ENCODE data around the gene DTL. TPM values are rescaled to one million over a fixed set of nuclear protein-coding genes. Genes with fewer than 3 reads are reported as not detected.
A peak's percentile ranks its signal among the peaks of the same experiment; 100 is the strongest.

Gene DTL
- total and polyA plus RNA-seq, 11 donors = 0.08 to 6.2 (median 0.44) TPM; not detected in 1

GRCh38 chr1:212124690-212125582 lies 89.4 kb downstream of the DTL start:
- intact Hi-C loops (cut with DNase I) = no loop called here
- DNase-seq (no peak), ATAC-seq (peak in 3 of 4 donors; percentile 67 to 80 (median 79))
- no peak for TF ChIP-seq POLR2A (IDR thresholded peaks at IDR 0.05)
- TF ChIP-seq CTCF (IDR thresholded peaks at IDR 0.05) = no peak
- H3K4me1 ChIP-seq = peaks cover 0 to 12% (median 0%) of the 10 kb centered on the region in 12 donors
- WGBS, 4 donors = 73 to 81% (median 75%) methylated on average over 11 of the region's 11 CpGs
- H3K4me3 ChIP-seq = no peak overlapping the region
- H3K27ac ChIP-seq = no peak overlapping the region
- H3K36me3 ChIP-seq = no peaks in the 10 kb centered on the region
- H3K27me3 ChIP-seq = no peaks in the 10 kb centered on the region
- H3K9me3 ChIP-seq = no peaks in the 10 kb centered on the region

- no peaks in the 10 kb centered on the region for H3K9me3 ChIP-seq
- ATAC-seq = no peak
- no peaks in the 10 kb centered on the region for H3K27me3 ChIP-seq
- no peaks in the 10 kb centered on the region for H3K36me3 ChIP-seq
- H3K4me3 ChIP-seq = no peak overlapping the region
- peaks cover 0 to 12% (median 0%) of the 10 kb centered on the region in 12 donors for H3K4me1 ChIP-seq
- intact Hi-C loops (cut with DNase I) = no loop called here
- WGBS, 4 donors = 94 to 97% (median 95%) methylated on average over 9 of the region's 9 CpGs
- DNase-seq = no peak
- TF ChIP-seq CTCF (IDR thresholded peaks at IDR 0.05) = no peak
- TF ChIP-seq POLR2A (IDR thresholded peaks at IDR 0.05) = no peak
- no peak overlapping the region for H3K27ac ChIP-seq
These were observed 90.1 kb downstream of the DTL start for GRCh38 chr1:212125654-212126053.

GRCh38 chr1:212127221-212127620 lies 91.7 kb downstream of the DTL start:
- Histone ChIP-seq H3K4me1 (peaks cover 0 to 12% (median 0%) of the 10 kb centered on the region in 12 donors), H3K4me3 (no peak overlapping the region), H3K27ac (no peak overlapping the region), H3K36me3 (no peaks in the 10 kb centered on the region), H3K9me3 (no peaks in the 10 kb centered on the region), H3K27me3 (no peaks in the 10 kb centered on the region)
- no peak for TF ChIP-seq POLR2A (IDR thresholded peaks at IDR 0.05)
- TF ChIP-seq CTCF (IDR thresholded peaks at IDR 0.05) = no peak
- ATAC-seq (no peak), DNase-seq (no peak)
- WGBS, 4 donors = 81 to 93% (median 82%) methylated on average over 4 of the region's 4 CpGs
- intact Hi-C loops (cut with DNase I) = no loop called here

- ATAC-seq (no peak), DNase-seq (no peak)
- 96 to 98% (median 97%) methylated on average over 6 of the region's 6 CpGs for WGBS, 4 donors
- intact Hi-C loops (cut with DNase I) = no loop called here
- no peak overlapping the region for H3K4me3 ChIP-seq
- TF ChIP-seq CTCF (IDR thresholded peaks at IDR 0.05) (no peak), POLR2A (IDR thresholded peaks at IDR 0.05) (no peak)
- no peaks in the 10 kb centered on the region for H3K36me3 ChIP-seq
- H3K4me1 ChIP-seq = peaks cover 0 to 11% (median 0%) of the 10 kb centered on the region in 12 donors
- H3K27ac ChIP-seq = no peak overlapping the region
- H3K9me3 ChIP-seq = peaks cover 0 to under 1% (median 0%) of the 10 kb centered on the region in 12 donors
- no peaks in the 10 kb centered on the region for H3K27me3 ChIP-seq
These were observed 94.2 kb downstream of the DTL start for GRCh38 chr1:212129781-212130180.

Measured in heart left ventricle (tissue), 16 donors.